Thymus (tissue), 11 donors: ENCODE measurements around the gene ACOT11. TPM values are rescaled to one million over a fixed set of nuclear protein-coding genes. Genes with fewer than 3 reads are reported as not detected.
"Not testable (repeated sequence)": the region's sequence is repeated elsewhere in the genome, so short reads cannot be mapped to it uniquely, and the experiment has no call there.

Experiments used
- DNase-seq, 9 donors: peaks; one replicate each; pipeline ENCODE4 v3.0.0-alpha.2; 2013; ENCODE audit warnings: low spot score in 9 of 9, low read depth in 6 of 9, missing footprints in 1 of 9
- H3K27ac ChIP-seq, 2 donors: one replicate each; pipeline ENCODE4 v1.5.1; 2013; ENCODE audit warnings: control low read depth in 1 of 2, low read depth in 1 of 2, low read length in 1 of 2, mild to moderate bottlenecking in 1 of 2, moderate library complexity in 1 of 2
- H3K27me3 ChIP-seq, 2 donors: one replicate each; pipeline ENCODE4 v1.5.1; 2013; ENCODE audit warnings: low read length in 1 of 2; ENCODE audit not compliant: control insufficient read depth in 2 of 2, insufficient read depth in 1 of 2
- H3K36me3 ChIP-seq, 2 donors: one replicate each; pipeline ENCODE4 v1.5.1; 2013; ENCODE audit warnings: low read length in 1 of 2, mild to moderate bottlenecking in 1 of 2, moderate library complexity in 1 of 2; ENCODE audit not compliant: control insufficient read depth in 2 of 2, insufficient read depth in 2 of 2
- H3K4me1 ChIP-seq, 2 donors: one replicate each; pipeline ENCODE4 v1.5.1; 2013; ENCODE audit warnings: low read length in 2 of 2; ENCODE audit not compliant: control insufficient read depth in 2 of 2, insufficient read depth in 2 of 2
- H3K4me3 ChIP-seq, 2 donors: one replicate each; pipeline ENCODE4 v1.5.1; 2013; ENCODE audit warnings: low read length in 2 of 2, control low read depth in 1 of 2, mild to moderate bottlenecking in 1 of 2
- H3K9me3 ChIP-seq, 2 donors: one replicate each; pipeline ENCODE4 v1.5.1; 2013; ENCODE audit warnings: low read length in 1 of 2, mild to moderate bottlenecking in 1 of 2; ENCODE audit not compliant: control insufficient read depth in 2 of 2, insufficient read depth in 1 of 2
- WGBS: extraction: QIAGEN DNeasy Blood & Tissue Kit; methylation state at CpG from one replicate; pipeline ENCODE4 v1.1.7; 2013; 5-methylcytosine and 5-hydroxymethylcytosine counted together
- polyA plus RNA-seq: library from polyadenylated mRNA; stranded (reverse); fragments of 200-250 nt; gene quantifications from one replicate; pipeline ENCODE4 v1.2.3, GENCODE V29; 2013
- total RNA-seq: library from RNA; stranded (reverse); fragments of 120-200 nt; gene quantifications from one replicate; pipeline ENCODE4 v1.2.4, GENCODE V29; 2013
- donor health status: healthy.

Gene ACOT11
- total and polyA plus RNA-seq, 2 donors = 1.2 to 1.3 TPM

- 98% methylated on average over 8 of the region's 8 CpGs for WGBS
- H3K27me3 ChIP-seq = no peaks in the 10 kb centered on the region
- DNase-seq = no peak
- H3K9me3 ChIP-seq = no peaks in the 10 kb centered on the region
- H3K27ac ChIP-seq = no peak overlapping the region
- no peaks in the 10 kb centered on the region for H3K36me3 ChIP-seq
- no peaks in the 10 kb centered on the region for H3K4me1 ChIP-seq
- H3K4me3 ChIP-seq = no peak overlapping the region
Measured at GRCh38 chr1:54619749-54620148, 71.7 kb downstream of the ACOT11 start.

GRCh38 chr1:54623216-54624007, 75.4 kb downstream of the ACOT11 start, which contains the start of gene FAM151A:
Gene FAM151A, minus strand, starts transcription at chr1:54623525. Its CDS starts 130 bp downstream, at chr1:54623395.
- Histone ChIP-seq H3K9me3 (no peaks in the 10 kb centered on the region), H3K27me3 (no peaks in the 10 kb centered on the region), H3K36me3 (no peaks in the 10 kb centered on the region), H3K27ac (no peak within 1 kb of the TSS), H3K4me3 (no peak within 1 kb of the TSS), H3K4me1 (no peaks in the 10 kb centered on the region)
- no peak for DNase-seq
- WGBS = 95% methylated on average over 18 of the region's 18 CpGs

- Histone ChIP-seq H3K27ac (no peak overlapping the region), H3K4me3 (no peak overlapping the region), H3K36me3 (no peaks in the 10 kb centered on the region), H3K4me1 (no peaks in the 10 kb centered on the region), H3K27me3 (no peaks in the 10 kb centered on the region), H3K9me3 (no peaks in the 10 kb centered on the region)
- 86% methylated on average over 8 of the region's 8 CpGs for WGBS
- DNase-seq = no peak
Measured at GRCh38 chr1:54624466-54625464, 76.7 kb downstream of the ACOT11 start.

DNA sequence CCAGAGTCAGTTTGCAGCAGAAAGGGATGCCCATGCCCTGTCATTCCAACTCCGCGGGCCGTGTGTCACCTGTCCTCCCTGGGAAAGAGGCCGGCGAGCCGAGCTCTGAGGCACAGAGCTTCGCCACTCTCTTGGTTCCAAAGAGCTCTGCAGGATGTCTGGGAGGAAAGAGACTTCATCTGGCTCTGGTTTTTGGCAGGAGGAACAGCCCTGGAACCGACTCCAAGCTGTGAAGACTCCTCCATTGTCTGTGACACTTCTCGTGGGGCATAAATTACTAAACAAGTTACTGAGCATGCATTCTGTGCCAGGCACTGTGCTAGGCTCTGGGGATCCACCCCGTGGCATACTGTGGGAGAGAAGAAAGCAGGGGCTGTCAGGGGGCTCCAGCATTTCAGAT, 79.2 kb downstream of the ACOT11 start:
- DNase-seq = no peak
- no peaks in the 10 kb centered on the region for H3K4me1 ChIP-seq
- H3K36me3 ChIP-seq = no peaks in the 10 kb centered on the region
- no peaks in the 10 kb centered on the region for H3K27me3 ChIP-seq
- H3K4me3 ChIP-seq = no peak overlapping the region
- no peak overlapping the region for H3K27ac ChIP-seq
- no peaks in the 10 kb centered on the region for H3K9me3 ChIP-seq
- WGBS = 94% methylated on average over 10 of the region's 10 CpGs

DNA sequence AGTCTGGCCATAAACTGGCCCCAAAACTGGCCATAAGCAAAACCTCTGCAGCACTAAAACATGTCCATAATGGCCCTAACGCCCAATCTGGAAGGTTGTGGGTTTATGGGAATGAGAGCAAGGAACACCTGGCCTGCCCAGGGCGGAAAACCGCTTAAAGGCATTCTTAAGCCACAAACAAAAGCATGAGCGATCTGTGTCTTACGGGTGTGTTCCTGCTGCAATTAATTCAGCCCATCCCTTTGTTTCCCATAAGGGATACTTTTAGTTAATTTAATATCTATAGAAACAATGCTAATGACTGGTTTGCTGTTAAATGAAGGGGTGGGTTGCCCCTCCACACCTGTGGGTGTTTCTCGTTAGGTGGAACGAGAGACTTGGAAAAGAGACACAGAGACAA, 87.8 kb downstream of the ACOT11 start:
- H3K27ac ChIP-seq, H3K4me1 ChIP-seq, H3K4me3 ChIP-seq, H3K27me3 ChIP-seq, H3K9me3 ChIP-seq, H3K36me3 ChIP-seq, DNase-seq: not testable (repeated sequence)
- 91% methylated on average over 7 of the region's 7 CpGs for WGBS

- not testable (repeated sequence) for H3K27me3 ChIP-seq, H3K27ac ChIP-seq, H3K9me3 ChIP-seq, H3K36me3 ChIP-seq, DNase-seq, H3K4me3 ChIP-seq, H3K4me1 ChIP-seq
- 80% methylated on average over 14 of the region's 14 CpGs for WGBS
Measured at GRCh38 chr1:54636461-54637446, 88.7 kb downstream of the ACOT11 start.

GRCh38 chr1:54640361-54640760, 92.3 kb downstream of the ACOT11 start:
- Histone ChIP-seq H3K27me3 (no peaks in the 10 kb centered on the region), H3K4me3 (no peak overlapping the region), H3K27ac (no peak overlapping the region), H3K9me3 (peaks cover 1 to 16% of the 10 kb centered on the region in 2 donors), H3K36me3 (no peaks in the 10 kb centered on the region), H3K4me1 (no peaks in the 10 kb centered on the region)
- DNase-seq = no peak
- 79% methylated on average over 4 of the region's 4 CpGs for WGBS

- Histone ChIP-seq H3K27ac (no peak within 1 kb of the TSS), H3K27me3 (no peaks in the 10 kb centered on the region), H3K4me1 (no peaks in the 10 kb centered on the region), H3K36me3 (no peaks in the 10 kb centered on the region), H3K9me3 (peaks cover 1 to 16% of the 10 kb centered on the region in 2 donors), H3K4me3 (no peak within 1 kb of the TSS)
- WGBS = 94% methylated on average over 8 of the region's 8 CpGs
- no peak for DNase-seq
Measured at GRCh38 chr1:54640863-54641836, 93.1 kb downstream of the ACOT11 start, which contains the start of gene MROH7. Gene MROH7, plus strand, starts transcription at chr1:54641786. Its CDS starts 11,141 bp downstream, at chr1:54652927.
